Panc1 (cell line): ENCODE data around the gene BHLHE23.

Experiments used
- CTCF ChIP-seq: fragments of 450-650 bp; IDR thresholded peaks from 2 replicates; pipeline ENCODE4 v1.5.1; 2017; ENCODE audit warnings: mild to moderate bottlenecking
- REST ChIP-seq, 2 experiments: IDR thresholded peaks; 2 replicates each; pipeline ENCODE4 v1.6.1; 2011 to 2012; ENCODE audit warnings: low read depth in 2 of 2, control low read depth in 1 of 2, low read length in 1 of 2, mild to moderate bottlenecking in 1 of 2, moderate library complexity in 1 of 2; ENCODE audit not compliant: insufficient read depth in 1 of 2
- SIN3A ChIP-seq: IDR thresholded peaks from 2 replicates; pipeline ENCODE4 v1.6.1; 2012; ENCODE audit warnings: low read depth, mild to moderate bottlenecking, low read length, moderate library complexity, borderline replicate concordance; ENCODE audit not compliant: insufficient read depth

- no peak for TF ChIP-seq CTCF
- no peak for TF ChIP-seq REST (IDR thresholded peaks at IDR 0.05; ENCODE audit: insufficient read depth in 1 of 2, low read depth in 2 of 2, low read length in 1 of 2)
- no peak for TF ChIP-seq SIN3A
Measured at GRCh38 chr20:63027922-63028389, 21.2 kb upstream of the BHLHE23 start.
